HepG2 (cell line): ENCODE data around the gene RHBG. TPM values are rescaled to one million over a fixed set of nuclear protein-coding genes. Genes with fewer than 3 reads are reported as not detected.

Experiments
- ATAD3A ChIP-seq: sonication (generic); formaldehyde crosslinking; IDR thresholded peaks from 2 replicates; pipeline ENCODE4 v1.4.0; 2020; ENCODE audit warnings: missing genetic modification reagents
- ATM ChIP-seq: fragments of 450-650 bp; IDR thresholded peaks from 2 replicates; pipeline ENCODE4 v1.7.1; 2017; ENCODE audit warnings: mild to moderate bottlenecking, borderline replicate concordance
- BORCS8-MEF2B ChIP-seq: sonication (generic); formaldehyde crosslinking; IDR thresholded peaks from 2 replicates; pipeline ENCODE4 v1.8.0; 2022; ENCODE audit warnings: mild to moderate bottlenecking, missing genetic modification reagents
- HMG20B ChIP-seq: conservative IDR thresholded peaks from 2 replicates; pipeline ENCODE4 v1.6.1; 2016; ENCODE audit warnings: missing genetic modification reagents, missing compliant biosample characterization
- IRF9 ChIP-seq: sonication (generic); formaldehyde crosslinking; IDR thresholded peaks from 2 replicates; pipeline ENCODE4 v1.8.0; 2022; ENCODE audit warnings: missing genetic modification reagents, mild to moderate bottlenecking, borderline replicate concordance
- KAT2B ChIP-seq: fragments of 150-350 bp; IDR thresholded peaks from 2 replicates; pipeline ENCODE4 v1.6.1; 2014; ENCODE audit warnings: low read depth, low read length, borderline replicate concordance
- MAFK ChIP-seq, 2 experiments: IDR thresholded peaks in 1 of 2; conservative IDR thresholded peaks in 1 of 2; 2 replicates each; pipeline ENCODE4 v1.6.1; 2011; ENCODE audit warnings: improper control_type of control experiment in 2 of 2, low read length in 2 of 2
- MNT ChIP-seq: fragments of 450-650 bp; IDR thresholded peaks from 2 replicates; pipeline ENCODE4 v1.6.1; 2016
- NFYC ChIP-seq: IDR thresholded peaks from 2 replicates; pipeline ENCODE4 v1.6.1; 2016; ENCODE audit warnings: missing genetic modification reagents, missing compliant biosample characterization
- SCMH1 ChIP-seq: sonication (generic); formaldehyde crosslinking; IDR thresholded peaks from 2 replicates; pipeline ENCODE4 v1.9.0; 2021; ENCODE audit warnings: missing genetic modification reagents, mild to moderate bottlenecking, borderline replicate concordance
- TCF7 ChIP-seq: sonication (generic); IDR thresholded peaks from 2 replicates; pipeline ENCODE4 v1.6.1; 2016; ENCODE audit warnings: antibody characterized with exemption, low read depth
- TFAP4 ChIP-seq: sonication (generic); IDR thresholded peaks from 2 replicates; pipeline ENCODE4 v1.6.1; 2016; ENCODE audit warnings: low read depth, borderline replicate concordance
- ZBTB2 ChIP-seq: sonication (generic); formaldehyde crosslinking; IDR thresholded peaks from 2 replicates; pipeline ENCODE4 v1.8.0; 2022; ENCODE audit warnings: low read depth, missing genetic modification reagents
- ZBTB25 ChIP-seq: IDR thresholded peaks from 2 replicates; pipeline ENCODE4 v1.6.1; 2018; ENCODE audit warnings: missing genetic modification reagents
- ZMYM2 ChIP-seq: sonication (generic); formaldehyde crosslinking; IDR thresholded peaks from 2 replicates; pipeline ENCODE4 v1.8.0; 2022; ENCODE audit warnings: mild to moderate bottlenecking, missing genetic modification reagents
- ZNF382 ChIP-seq: sonication (generic); formaldehyde crosslinking; IDR thresholded peaks from 2 replicates; pipeline ENCODE4 v1.5.0; 2020; ENCODE audit warnings: missing genetic modification reagents, mild to moderate bottlenecking, borderline replicate concordance
- ZNF792 ChIP-seq: IDR thresholded peaks from 2 replicates; pipeline ENCODE4 v1.6.1; 2016
- polyA plus RNA-seq, 8 experiments: library from polyadenylated mRNA; depleted of rRNA in 3 of 8; stranded (reverse) in 7 of 8; unstranded in 1 of 8; fragments of >200 nt; fragmentation: Illumina TruSeq in 4 of 8; extraction: Trizol in 4 of 8; gene quantifications; 2 replicates each; pipeline versions ENCODE4 v1.2.1 to v1.2.3, GENCODE V29; 2011 to 2016; ENCODE audit warnings: low read depth in 4 of 8, missing spikeins in 1 of 8, mixed read lengths in 1 of 8; ENCODE audit not compliant: insufficient read depth in 1 of 8
- total RNA-seq, 5 experiments: library from RNA; depleted of rRNA; stranded (reverse); fragments of >200 nt; fragmentation: Illumina TruSeq; extraction: Trizol; gene quantifications; 2 replicates each; pipeline ENCODE4 v1.2.3, GENCODE V29; 2016; ENCODE audit warnings: low read depth in 1 of 5
- TF ChIP-seq, protein P1 (sequence below): sonication (generic); formaldehyde crosslinking; IDR thresholded peaks from 2 replicates; pipeline ENCODE4 v1.8.1; 2023; ENCODE audit warnings: mild to moderate bottlenecking, moderate library complexity, missing genetic modification reagents
- TF ChIP-seq, protein P2 (sequence below): IDR thresholded peaks from 2 replicates; pipeline ENCODE4 v1.6.1; 2016; ENCODE audit warnings: missing genetic modification reagents, missing compliant biosample characterization
- TF ChIP-seq, protein P3 (sequence below): sonication (generic); formaldehyde crosslinking; IDR thresholded peaks from 2 replicates; pipeline ENCODE4 v1.5.0; 2020; ENCODE audit warnings: mild to moderate bottlenecking, missing genetic modification reagents

The RHBG gene
- total and polyA plus RNA-seq, 2 of the 13 experiments (the other 11 are each of a cell fraction or from before 2014, with no cell fraction given) = 61.8 to 73.5 TPM

- TF ChIP-seq, protein P1, sequence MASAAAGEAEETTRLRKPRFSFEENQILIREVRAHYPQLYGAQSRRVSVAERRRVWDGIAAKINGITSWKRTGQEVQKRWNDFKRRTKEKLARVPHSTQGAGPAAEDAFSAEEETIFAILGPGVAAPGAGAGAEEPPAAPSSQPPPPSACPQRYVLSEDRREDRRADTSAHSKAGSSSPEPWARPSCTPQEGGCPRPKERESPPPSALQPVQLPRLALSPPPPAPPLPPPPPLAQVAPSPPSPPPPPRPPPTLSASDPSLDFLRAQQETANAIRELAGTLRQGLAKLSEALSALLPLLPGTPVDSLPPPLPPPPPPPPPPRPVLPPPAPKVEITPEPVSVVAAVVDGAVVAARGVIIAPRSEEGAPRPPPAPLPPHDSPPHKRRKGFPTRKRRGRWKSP (CRISPR knock-in tag) = peak; percentile 45; the same call in 1 of the 2 replicates
- no peak for TF ChIP-seq ZNF792 (CRISPR knock-in tag)
- no peak for TF ChIP-seq MNT
- TF ChIP-seq, protein P2, sequence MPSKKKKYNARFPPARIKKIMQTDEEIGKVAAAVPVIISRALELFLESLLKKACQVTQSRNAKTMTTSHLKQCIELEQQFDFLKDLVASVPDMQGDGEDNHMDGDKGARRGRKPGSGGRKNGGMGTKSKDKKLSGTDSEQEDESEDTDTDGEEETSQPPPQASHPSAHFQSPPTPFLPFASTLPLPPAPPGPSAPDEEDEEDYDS (CRISPR knock-in tag) = peak; percentile 73
- no peak for TF ChIP-seq ATAD3A (CRISPR knock-in tag)
- TF ChIP-seq SCMH1 (CRISPR knock-in tag) = no peak
- no peak for TF ChIP-seq ZNF382 (CRISPR knock-in tag)
- TF ChIP-seq TFAP4 = no peak
- no peak for TF ChIP-seq ZBTB2 (CRISPR knock-in tag)
- no peak for TF ChIP-seq KAT2B
- 0 out of 2 replicates have a peak, but pooled peaks have one; percentile 16 for TF ChIP-seq BORCS8-MEF2B
- TF ChIP-seq HMG20B (CRISPR knock-in tag) = 0 out of 2 replicates have a peak, but pooled peaks have one; percentile 10
- no peak for TF ChIP-seq MAFK (conservative IDR thresholded peaks at IDR 0.05 in 1 of 2, IDR thresholded peaks at IDR 0.05 in 1 of 2; ENCODE audit: low read length in 2 of 2)
- TF ChIP-seq ZMYM2 (CRISPR knock-in tag) = no peak
- no peak for TF ChIP-seq ATM
- TF ChIP-seq IRF9 (CRISPR knock-in tag) = peak; percentile 29; the same call in 1 of the 2 replicates
- TF ChIP-seq, protein P3, sequence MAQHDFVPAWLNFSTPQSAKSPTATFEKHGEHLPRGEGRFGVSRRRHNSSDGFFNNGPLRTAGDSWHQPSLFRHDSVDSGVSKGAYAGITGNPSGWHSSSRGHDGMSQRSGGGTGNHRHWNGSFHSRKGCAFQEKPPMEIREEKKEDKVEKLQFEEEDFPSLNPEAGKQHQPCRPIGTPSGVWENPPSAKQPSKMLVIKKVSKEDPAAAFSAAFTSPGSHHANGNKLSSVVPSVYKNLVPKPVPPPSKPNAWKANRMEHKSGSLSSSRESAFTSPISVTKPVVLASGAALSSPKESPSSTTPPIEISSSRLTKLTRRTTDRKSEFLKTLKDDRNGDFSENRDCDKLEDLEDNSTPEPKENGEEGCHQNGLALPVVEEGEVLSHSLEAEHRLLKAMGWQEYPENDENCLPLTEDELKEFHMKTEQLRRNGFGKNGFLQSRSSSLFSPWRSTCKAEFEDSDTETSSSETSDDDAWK = no peak
- no peak for TF ChIP-seq TCF7
- 0 out of 2 replicates have a peak, but pooled peaks have one; percentile 39 for TF ChIP-seq ZBTB25 (CRISPR knock-in tag)
- TF ChIP-seq NFYC (CRISPR knock-in tag) = no peak
Measured at GRCh38 chr1:156368889-156369684, at the start of gene RHBG (continued).
